ENCODE measurements around the gene DTX1.

The DTX1 gene

DNA sequence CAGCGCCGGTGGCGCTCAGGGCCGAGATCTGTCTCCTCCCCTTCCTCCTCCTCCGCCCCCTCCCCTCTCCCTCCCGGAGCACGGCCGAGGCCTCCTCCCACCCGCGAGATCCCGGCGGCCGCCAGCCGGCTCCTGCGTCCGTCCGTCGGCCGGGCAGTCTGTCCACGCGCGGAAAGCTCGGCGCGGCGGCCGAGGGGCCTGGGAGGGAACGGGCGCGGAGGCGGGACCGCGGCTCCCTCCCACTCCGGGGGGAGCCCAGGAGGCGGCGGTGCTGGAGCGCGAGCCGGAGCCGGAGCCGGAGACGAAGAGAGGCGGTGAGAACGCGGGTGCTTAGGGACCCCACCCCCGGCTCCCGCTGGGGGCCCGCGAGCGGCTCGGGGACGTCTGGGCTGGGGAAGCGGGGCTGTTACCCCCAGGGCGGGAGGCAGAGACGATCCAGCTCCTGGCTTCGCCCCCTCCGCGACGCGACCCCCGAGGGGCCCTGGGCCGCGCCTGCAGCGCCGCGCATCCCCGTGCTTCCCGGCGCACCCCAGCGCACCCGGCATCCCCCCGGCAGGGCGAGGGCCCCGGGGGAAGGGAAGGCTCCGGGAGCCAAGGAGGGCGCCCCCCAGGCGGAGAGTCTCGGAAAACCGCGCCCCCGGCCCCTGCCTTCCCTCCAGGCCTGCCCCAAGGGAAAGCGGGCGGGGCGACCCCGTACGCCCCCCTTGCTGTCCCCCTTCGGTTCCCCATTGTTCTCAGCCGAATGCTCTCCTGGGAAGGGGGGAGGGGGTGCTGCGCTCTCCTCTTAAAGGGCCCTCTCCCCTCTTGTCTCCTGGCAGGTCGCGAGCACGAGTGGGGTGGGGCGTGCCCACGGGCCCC, at the start of gene DTX1:
TSS of gene DTX1 (plus strand) at position 100 of the 858 bp plus-strand sequence. CDS start 1,463 bp downstream, outside the sequence.
- DNase-seq (ENCODE audit: low spot score) = peak; percentile 14

DNA sequence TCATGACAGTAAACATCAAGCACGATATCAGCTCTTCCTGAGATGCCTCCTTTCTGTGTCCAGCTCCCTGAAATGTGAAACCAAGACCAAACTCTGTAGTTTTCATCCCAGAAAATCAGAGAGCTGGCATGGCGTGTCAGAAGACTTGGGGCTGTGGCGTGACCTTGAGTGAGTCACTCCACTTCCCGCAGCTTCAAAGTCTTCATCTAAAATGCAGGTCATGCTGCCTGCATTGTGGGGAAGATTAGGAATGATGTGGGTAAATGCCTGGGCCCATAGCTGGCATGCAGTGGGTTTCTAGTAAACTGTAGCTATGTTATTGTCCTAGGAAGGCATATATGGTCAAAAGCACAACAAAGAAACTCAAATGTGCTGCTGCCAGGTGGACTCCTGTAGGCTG, 49.4 kb upstream of the DTX1 start:
- no peak for DNase-seq (ENCODE audit: low spot score)

DNA sequence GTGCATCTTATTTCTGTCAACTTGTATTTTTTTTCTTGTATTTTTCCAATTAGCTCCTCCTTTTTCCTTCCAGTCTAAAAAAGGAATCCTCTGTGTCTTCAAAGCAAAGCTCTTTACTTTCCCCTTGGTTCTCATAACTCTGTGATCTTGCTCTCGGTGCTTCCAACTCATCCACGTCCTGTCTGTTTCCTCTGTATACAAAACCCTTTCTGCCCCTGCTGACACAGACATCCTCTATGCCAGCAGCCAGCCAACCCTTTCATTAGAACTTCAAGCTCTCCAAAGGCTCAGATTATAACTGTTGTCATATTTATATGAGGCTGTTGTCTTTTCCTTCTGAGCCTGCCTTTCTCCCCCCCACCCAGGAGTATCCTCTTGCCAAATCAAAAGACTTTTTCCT, 45.8 kb upstream of the DTX1 start:
- no peak for DNase-seq (ENCODE audit: low spot score)

DNA sequence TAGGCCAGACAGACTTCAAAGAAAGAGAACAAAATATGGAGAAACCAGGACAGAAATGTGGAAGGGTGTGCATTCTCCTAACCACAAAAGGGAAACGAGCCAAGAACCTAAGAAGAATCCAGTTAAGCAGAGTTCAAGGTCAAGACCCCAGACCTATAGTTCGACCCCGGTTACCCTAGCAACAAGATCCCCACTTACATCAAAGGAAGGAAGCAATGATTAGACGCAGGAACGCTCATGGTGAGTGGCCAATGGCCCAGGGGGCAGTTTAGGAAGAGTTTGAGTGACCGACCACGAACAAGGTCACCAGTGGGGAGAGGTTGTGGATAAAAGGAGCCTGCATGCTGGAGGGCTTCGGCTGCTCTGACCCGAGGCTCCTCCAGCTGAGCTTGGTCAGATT, 42.0 kb upstream of the DTX1 start:
- no peak for DNase-seq (ENCODE audit: low spot score)

DNA sequence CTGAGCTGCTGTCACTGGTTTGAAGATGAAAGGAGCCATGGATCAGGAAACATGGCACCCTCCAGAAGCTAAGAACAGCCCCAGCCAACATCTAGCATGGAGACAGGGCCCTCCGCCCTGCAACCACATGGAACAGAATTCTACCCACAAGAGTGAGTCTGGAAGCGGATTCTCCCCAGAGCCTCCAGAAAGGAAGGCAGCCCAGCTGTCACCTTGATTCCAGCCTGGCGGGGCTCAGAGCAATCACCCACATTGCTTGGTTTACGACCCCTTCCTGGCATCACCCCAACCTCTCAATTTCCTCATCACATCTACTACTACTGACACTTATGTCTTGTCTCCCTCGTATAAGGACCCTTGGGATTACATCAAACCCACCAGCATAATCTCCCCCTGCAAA, 39.7 kb upstream of the DTX1 start:
- DNase-seq (ENCODE audit: low spot score) = no peak

DNA sequence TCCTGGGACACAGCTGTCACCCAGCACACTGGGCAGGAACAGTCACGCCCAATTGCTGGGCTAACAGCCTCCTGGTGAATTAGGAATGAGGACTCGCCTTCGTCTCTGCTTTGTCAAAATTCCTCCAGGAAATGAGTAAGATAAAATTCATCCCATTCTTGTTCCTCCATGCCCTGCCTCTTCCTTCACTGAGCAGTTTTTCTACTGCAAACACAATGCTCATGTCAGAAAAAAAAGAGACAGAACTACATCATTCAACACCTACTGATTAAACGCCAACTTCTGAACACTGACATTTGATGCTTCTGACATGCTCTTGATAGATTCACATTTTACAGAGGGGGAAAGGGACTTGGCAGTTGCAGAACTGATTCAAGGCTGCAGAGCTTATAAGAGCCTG, 37.5 kb upstream of the DTX1 start:
- DNase-seq (ENCODE audit: low spot score) = no peak

DNA sequence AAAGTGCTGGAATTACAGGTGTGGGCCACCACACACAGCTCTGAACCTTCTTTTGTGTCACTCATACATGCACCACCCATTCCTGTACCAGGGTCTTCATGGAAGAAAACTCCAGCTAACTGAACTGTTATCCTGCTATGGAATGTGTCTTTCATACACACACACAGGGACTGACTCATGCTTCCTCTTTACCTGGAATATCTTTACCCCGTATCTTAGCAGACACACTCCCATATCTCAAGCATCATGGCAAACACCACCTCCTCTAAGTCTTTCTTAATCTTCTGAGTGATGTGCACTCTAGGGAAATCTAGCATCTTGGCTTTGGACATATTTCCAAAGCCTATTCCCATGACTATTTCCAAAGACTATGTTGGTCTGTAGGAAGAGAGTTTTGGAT, 35.0 kb upstream of the DTX1 start:
- no peak for DNase-seq (ENCODE audit: low spot score)

DNA sequence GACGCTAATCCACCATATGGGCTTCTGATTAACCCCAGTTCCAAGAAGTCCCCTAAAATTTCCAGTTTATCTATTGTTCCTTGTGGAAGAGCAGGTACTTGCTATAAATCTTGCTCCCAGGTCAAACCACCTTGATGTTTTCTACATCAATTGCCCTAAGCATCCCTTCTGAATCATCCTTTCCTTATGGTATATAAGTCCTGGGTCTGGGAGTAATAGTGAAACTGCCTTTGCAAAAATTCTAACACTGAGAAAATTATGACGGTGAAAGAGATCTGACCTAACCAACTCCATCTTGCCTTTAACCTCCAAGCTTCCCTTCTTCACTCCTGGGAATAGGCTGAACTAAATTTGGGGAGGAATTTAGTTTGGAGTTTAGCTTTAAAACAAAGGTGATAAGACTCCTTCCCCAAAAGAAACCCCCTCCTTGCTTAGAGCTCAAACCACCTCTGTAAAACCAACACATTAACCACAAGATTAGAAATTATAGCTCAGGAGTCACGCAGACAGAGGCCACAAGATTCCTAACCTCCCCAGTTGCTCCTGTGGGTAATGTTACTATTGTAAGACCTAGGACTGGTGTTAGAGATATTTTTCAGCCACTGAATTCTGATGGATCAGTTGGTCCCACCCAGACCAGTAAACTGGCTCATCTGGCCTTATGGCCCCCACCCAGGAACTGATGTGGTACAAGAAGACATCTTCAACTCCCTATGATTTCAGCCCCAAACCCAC, 33.8 kb upstream of the DTX1 start:
- no peak for DNase-seq (ENCODE audit: low spot score)

DNA sequence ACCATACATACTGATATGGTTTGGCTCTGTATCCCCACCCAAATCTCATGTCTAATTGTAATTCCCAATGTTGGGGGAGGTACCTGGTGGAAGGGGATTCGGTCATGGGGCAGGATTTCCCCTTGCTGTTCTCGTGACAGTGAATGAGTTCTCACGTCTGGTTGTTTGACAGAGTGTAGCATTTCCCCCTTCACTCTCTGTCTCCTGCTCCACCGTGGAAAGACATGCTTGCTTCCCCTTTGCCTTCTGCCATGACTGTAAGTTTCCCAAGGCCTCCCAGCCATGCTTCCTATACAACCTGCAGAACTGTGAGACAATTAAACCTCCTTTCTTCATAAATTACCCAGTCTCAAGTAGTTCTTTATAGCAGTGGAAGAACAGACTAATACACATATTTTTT, 28.8 kb upstream of the DTX1 start:
- no peak for DNase-seq (ENCODE audit: low spot score)

DNA sequence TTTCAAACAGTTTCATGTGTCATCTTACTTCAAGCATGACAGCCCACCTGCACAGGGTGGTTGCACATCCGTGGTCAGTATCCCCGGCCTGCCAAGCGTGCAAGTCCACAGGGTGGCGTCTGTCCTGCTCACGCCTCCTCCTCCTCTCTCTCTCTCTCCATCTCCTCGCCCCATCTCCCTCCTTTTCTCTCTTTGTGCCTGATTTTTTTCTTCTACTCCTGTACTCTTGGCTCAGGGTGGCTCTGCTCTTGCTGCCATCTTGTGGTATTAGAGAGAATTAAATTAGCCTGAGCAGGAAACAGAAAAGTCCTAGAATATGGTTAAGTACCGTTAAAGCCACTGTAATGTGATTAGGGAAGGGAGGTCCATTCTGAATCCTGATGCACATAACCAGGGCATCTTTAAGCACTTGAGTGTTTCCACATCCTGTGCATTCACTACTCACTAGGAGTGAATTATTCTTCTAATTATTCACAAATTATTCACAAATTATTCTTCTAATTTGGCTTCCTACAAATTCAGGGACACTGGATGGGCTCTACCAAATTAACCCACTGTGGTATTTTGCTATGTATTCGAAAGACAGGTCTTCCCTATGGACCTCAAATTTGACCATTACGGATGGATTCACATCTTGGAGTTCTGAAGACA, 25.5 kb upstream of the DTX1 start:
- DNase-seq (ENCODE audit: low spot score) = peak; percentile 35

DNA sequence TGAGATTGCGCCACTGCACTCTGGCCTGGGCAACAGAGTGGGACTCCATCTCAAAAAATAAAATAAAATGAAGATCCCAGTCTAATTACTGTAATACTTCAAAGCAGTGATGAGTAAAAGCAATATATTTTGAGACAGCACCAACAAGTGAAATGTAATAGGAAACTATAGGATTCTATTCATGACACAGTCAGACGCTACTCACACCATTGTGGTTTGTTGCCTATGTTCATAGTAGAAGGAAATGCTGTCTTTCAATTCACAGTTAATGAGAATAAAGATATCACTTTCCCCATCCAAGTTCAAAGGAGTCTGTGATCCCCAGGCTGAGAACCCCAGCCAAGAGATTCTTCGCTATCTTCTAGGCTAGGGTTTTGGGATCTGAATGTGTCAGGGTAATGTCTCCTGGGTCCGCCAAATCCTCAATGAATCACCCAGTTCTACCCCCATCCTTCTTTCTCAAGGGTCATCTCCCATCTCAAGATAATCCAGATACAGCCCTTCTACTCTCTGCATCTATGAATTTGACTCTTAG, 16.6 kb upstream of the DTX1 start:
- no peak for DNase-seq (ENCODE audit: low spot score)

DNA sequence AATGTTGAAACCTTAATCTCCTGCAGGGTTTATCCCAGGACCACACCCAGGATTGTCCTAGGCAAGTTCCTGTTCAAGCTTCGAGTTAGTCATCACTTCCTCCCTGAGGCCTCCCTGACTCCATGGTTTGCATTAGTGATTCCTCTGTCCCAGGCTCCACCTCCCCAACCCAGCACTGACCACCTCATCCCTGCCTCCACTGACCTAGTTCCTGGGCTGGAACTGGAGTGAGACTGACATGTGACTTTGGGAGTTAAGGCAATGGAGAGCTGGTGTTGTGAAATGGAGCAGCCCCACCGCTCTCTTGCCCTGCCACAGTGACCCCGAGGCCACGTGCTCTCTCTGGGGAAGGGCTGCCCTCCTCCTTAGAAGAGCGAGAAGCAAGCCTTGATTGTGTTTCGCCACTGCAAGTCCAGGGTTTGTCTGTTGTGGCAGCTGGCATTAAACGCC, 15.8 kb upstream of the DTX1 start:
- no peak for DNase-seq (ENCODE audit: low spot score)

DNA sequence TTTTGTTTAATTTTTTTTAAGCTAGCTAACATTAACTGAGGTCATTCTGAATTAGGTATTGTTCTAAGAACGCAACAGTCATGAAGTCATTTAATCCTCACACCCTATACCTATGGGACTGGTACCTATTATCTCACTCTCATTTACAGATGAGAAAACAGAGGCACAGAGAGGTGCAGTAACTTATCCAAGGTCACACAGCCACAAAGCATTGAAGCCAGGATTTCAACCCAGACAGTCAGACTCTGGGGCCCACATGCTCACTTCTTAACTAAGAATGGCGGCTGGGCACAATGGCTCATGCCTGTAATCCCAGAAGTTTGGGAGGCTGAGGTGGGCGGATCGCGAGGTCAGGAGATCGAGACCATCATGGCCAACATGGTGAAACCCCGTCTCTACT, 15.0 kb upstream of the DTX1 start:
- no peak for DNase-seq (ENCODE audit: low spot score)

DNA sequence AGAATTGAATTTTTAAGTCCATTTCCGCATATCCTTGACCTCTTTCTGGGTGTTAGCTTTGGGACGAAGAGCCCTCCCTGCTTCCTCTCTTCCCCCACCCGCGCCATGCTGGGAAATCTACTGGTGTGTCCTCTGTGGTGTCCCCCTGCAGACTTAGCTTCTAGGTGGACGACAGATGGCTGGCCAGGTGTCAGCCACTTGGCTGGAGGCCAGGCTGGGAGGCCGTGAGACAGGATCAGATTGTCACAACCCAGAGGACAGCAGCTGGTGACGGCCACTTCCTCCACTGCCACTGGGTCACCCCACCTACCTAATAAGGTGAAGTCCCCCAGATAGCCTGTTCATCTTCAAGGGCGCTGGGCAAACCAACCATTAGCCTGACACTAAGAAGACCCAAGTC, 13.3 kb upstream of the DTX1 start:
- DNase-seq (ENCODE audit: low spot score) = no peak

DNA sequence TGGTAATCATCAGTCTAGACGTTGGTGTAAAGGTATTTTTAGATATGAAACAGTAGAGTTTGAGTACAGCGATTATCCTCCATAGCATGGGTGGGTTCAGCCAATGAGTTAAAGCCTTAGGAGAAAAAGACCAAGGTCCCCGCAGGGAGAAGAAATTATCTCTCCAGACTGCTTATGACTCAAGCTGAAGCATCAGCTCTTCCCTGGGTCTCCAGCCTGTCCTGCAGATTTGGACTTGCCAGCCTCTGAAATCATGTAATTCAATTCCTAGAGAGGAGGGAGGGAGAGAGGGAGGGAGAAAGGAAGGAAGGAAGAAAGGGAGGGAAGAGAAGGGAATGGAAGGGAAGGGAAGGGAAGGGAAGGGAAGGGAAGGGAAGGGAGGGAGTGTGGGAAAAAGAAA, 12.0 kb upstream of the DTX1 start:
- DNase-seq (ENCODE audit: low spot score) = no peak

DNA sequence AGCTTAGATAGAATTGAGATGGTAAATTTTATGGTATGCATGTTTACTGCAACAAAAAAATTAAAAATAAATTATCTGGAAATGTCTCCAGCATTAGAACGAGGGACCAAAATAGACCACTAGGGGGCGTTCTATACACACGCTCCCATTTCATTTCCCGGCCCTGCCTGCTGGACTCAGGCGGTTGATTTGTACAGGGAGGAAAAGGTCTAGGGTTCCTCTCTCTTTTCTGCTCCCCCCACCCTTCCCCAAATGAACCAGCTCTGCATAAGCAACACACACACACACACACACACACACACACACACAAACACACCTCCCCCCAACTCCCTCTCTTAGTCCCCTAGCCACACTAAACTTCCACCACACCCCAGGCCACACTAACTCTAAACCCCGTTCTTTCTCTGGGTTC, 7.8 kb upstream of the DTX1 start:
- DNase-seq (ENCODE audit: low spot score) = peak; percentile 76

DNA sequence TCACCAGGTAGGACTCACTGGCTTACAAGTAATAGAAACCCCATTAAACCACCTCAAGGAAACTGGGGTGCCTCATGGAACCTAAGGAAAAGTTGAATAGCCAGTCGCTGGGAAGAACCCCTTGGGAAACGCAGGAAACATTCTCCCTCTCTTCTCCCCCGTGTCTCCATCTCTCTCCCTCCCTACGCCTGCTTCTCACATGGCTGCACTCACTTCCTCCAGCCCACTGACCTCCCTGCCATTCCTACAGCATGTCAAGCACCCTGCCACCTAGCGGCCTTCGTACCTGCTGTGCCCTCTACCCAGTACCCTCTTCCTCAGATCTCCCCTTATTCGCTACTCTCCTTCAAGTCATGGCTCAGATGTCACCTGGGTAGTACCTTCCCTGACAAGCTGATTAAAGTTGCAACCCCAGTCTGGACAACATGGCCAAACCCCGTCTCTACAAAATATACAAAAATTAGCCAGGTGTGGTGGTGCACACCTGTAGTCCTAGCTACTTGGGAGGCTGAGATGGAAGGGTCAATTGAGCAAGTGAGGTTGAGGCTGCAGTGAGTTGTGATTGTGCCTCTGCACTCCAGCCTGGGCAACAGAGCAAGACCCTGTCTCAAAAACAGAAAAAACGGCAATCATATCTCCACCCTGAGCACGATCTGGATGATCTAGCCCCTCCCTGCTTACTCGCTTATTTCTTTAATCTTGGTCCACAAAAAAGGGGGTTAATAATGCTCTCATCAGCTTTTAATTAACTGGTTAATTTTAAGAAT, 6.4 kb upstream of the DTX1 start:
- no peak for DNase-seq (ENCODE audit: low spot score)

DNA sequence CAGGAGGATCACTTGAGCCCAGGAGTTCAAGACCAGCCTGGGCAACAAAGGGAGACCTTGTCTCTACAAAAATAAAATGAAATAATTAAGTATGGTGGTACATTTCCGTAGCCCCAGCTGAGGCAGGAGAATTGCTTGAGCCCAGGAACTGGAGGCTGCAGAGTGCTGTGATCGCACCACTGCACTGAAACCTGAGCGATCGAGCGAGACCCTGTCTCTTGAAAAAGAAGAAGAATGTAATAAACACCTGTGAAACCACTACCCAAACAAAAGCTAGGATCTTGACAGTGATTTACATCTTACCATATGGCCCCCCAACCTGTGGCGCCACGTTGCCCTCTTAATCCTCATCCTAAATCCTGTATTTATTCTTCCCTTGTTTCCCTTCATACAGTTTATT, 5.7 kb upstream of the DTX1 start:
- no peak for DNase-seq (ENCODE audit: low spot score)

DNA sequence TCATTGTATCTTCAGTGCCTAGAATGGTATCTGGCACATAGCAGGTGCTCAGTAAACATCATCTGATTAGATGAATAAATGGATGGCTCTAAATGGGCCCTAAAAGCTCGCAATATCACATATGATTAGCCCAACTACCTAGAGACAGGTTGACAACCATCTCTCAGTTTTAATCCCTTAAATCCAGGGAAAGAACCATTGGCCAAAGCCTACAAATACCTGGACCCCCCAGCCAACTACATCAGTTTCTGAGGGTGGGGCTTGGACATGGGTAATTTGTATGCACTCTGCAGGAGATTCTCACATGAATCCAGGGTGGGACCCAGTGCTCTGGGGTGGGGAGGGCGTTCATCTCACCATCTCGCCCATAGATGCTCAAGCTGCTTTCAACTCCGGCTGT, 4.8 kb upstream of the DTX1 start:
- DNase-seq (ENCODE audit: low spot score) = no peak

DNA sequence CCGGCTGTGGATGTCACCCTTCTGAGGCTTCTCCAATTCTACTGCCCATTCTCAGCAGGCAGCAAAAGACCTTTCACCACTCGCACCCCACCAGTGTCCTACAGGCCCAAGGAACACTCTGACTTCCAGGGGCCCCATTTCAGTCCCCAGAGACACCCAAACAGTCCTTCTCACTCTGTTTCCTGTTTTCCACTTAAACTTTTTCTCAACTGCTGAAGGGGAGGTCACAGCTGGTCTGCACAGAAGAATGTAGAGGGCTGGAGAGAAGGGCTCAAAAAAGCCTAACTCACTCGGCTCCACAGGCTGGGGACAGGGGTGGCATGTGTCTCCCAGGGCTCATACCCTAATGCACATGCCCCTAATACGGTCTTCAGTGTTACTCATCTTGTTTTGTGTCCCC, 4.2 kb upstream of the DTX1 start:
- no peak for DNase-seq (ENCODE audit: low spot score)

DNA sequence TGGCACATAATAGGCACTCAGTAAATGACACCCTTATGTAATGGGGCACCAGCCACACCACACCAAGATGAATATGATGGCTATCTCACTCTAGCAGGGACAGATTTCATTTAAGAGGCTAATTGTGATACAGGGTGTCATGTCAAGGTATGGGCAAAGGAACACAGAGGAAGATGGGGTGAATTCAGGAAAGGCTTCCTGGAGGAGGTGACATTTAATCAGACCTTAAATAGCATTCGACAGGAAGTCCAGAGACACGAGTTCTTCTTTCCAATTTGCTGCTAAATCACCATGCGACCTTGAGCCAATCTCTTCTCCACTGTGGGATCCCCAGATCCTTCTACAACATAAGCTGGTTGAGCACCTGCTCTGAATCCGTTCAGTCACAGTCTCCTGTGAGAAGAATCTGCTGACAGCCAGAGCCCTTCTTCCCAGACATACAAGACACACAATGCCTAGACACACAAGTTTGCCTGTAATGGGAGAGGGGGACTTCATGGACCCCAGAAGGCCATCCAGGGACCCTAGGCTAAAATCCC, 1.5 kb upstream of the DTX1 start:
- no peak for DNase-seq (ENCODE audit: low spot score)
